Nucleus accumbens (tissue), 56 donors: ENCODE data around the gene TMEM212.

ENCODE experiments used
- DNase-seq, 56 donors: peaks; one replicate each; lab custom pipeline; 2025; lab: John Stamatoyannopoulos, UW

The TMEM212 gene

DNA sequence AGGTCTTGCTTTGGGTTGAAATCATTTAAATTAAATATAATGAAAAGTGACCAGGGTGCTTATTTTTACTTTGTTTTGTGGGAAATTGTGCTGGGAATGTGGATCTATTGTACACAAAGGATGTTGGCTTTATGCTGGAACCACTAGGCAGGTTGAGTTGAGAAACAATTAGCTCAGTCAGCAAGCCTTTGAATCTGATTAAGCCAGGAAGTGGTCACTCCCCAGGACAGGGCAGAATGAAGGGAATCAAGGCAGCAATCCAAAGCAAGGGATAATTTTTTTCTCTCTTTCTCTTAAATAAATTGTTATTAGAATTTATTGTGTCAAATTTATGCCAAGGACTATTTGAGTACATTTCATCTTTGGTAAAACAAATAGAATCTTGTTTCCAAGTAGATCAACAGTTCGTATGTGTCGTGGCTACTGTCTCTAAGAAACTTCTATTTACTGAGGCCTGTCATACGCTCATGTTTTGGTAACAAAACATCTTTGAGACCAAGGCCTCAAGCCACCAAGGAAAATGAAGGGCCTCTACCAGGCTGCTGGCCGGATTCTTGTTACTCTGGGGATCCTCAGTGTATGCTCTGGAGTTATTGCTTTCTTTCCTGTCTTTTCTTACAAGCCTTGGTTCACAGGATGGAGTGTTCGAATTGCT lies at the start of gene TMEM212:
TMEM212 (plus strand) TSS at position 486 of the 655 bp plus-strand sequence; CDS start at position 521, 35 bp downstream.
- DNase-seq: no peak

DNA sequence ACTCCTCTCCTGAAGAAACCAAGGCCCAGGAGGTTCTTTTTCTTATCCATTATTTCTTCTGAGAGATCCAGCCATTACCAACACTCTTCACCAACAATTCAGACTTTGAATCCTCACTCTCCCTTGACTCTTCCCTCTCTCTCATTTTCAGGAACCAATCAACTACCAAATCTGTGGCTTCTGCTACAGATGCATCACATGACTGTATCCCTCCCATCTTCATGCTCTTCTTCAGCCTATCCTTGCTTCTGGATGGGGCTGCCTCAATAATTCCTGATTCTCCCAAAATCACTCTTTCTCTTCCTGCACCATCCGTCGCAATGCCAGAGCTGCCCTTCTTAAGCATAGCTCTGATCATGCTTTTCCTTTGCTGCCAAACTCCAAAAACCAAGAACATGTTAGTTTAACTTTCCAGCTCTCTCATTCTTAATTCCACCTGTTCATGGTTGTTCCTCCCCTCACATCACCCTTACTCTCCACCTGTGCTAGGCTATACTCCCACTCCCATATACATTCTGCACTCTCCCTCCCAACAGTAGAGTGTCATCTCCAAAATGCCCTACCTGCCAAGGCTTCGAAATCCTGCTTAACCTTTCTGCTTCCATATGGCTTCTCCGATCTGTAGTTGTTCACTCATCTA lies 46.4 kb upstream of the TMEM212 start:
- DNase-seq: no peak

GRCh38 chr3:171797265-171797679 lies 45.9 kb upstream of the TMEM212 start:
- DNase-seq: peak in 1 of 56 donors; percentile 30

- no peak for DNase-seq
Observed at GRCh38 chr3:171797873-171798272, 45.3 kb upstream of the TMEM212 start.

DNA sequence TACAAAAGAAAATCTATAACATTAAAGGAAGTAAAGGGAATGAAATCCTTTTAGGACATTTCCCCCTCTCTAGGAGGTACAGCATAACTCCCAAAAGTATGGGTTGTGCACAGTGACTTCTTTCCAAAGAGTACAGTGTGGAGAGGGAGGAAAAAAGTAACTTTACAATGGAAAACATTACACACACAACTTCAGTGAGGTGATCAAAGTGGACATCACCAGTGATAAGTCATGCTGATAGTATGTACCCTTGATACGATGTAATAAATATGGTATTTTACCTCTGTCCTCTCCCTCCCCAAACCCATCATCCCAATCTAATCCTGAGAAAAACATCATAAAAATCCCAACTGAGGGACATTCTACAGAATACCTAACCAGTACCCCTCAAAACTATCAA lies 43.6 kb upstream of the TMEM212 start:
- no peak for DNase-seq

- DNase-seq: no peak
Observed at GRCh38 chr3:171801738-171802589, 41.2 kb upstream of the TMEM212 start.

- no peak for DNase-seq
Observed at GRCh38 chr3:171802590-171802956, 40.6 kb upstream of the TMEM212 start.

- DNase-seq: no peak
Observed at GRCh38 chr3:171803044-171803443, 40.1 kb upstream of the TMEM212 start.

DNA sequence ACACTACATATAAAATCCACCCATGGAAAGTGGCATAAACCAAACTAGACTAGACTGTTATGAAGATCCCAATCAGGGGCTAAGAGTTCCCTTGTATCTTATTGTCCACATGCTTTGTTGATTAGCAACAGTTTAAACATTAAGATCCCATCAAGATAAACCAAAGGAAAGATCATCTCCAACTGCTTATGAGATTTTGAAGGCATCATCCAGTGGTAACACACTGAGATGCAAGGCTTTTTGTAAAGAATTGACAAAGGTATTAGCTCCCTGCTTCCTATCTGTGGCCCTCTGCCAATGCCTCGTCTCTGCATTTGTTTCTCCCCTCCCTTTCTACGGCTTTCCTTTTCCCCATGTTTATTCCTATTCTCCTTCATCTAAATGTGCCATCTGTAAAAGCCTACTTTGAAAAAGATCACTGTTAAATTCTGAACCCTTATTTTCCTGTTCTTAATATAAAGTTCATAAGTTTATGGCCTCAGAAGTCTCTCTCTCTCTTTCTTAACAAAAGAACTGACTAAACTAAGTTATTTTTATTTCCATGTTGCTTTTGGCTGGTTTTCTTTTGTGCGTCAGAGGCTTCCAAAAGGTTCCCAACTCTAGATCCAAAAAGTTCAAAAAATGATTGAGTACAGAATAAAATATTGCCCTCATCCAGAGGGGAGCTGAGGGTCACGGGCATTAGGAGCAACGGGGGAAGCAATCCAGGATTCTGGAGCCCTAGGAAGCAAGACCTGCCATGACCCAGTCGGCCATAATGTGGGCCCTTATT lies 38.3 kb upstream of the TMEM212 start:
- DNase-seq: no peak

- no peak for DNase-seq
Observed at GRCh38 chr3:171805687-171806086, 37.5 kb upstream of the TMEM212 start.

GRCh38 chr3:171806200-171807128 lies 36.7 kb upstream of the TMEM212 start:
- no peak for DNase-seq

GRCh38 chr3:171807129-171807675 lies 35.9 kb upstream of the TMEM212 start:
- no peak for DNase-seq

DNA sequence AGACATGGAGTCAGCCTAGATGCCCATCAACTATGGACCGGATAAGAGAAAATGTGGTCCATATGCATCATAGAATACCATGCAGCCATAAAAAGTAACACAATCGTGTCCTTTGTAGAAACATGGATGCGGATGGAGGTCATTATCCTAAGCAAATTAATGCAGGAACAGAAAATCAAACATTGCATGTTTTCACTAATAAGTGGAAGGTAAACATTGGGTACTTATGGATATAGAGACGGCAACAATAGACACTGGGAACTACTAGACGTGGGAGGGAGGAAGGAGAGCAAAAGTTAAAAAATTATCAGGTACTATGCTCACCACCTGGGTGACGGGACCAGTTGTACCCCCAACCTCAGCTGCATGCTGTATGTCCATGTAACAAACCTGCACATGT lies 35.3 kb upstream of the TMEM212 start:
- no peak for DNase-seq

GRCh38 chr3:171809611-171809860 lies 33.6 kb upstream of the TMEM212 start:
- DNase-seq: no peak

DNA sequence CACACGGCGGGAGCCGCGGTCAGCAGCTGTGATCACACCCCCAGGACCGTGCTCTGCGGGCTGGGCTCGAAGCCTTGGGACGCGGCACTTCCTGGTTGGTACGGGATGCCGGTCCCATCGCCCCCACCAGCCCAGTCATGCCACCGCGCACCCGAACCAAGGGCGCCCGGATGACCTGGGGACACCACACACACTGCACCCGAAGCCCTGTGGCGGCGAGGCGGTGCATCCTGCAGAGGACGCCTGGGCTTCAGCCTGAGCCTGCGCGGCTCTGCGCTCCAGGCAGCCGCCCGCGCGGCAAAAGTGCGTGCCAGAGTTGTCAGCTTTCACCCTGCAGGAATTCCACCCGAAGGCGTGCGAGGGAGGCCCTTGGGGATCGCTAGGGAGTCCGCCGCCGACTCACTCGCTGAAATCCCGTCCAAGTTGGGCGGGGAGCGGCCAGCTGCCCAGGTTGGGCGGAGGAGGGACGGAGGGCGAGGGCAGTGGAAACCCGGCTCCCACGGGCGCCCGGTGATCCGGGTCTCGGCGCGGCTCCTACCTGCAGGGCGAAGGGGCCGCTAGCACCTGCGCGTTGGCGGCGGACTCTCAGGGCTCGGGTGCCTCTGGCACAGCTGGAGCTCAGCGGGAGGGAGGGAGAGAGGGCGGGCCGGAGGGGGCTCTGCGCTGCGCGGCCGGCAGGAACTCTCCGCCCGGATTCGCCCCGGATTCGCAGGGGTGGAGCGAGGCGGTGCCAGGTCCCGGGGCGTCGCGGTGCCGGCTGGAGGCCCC lies 33.1 kb upstream of the TMEM212 start, which contains the start of gene PLD1:
PLD1 (minus strand) TSS at position 623 of the 768 bp plus-strand sequence. CDS start 72,432 bp downstream, outside the sequence.
- peak in 54 of 56 donors; percentile 9 to 91 (median 72) for DNase-seq

DNA sequence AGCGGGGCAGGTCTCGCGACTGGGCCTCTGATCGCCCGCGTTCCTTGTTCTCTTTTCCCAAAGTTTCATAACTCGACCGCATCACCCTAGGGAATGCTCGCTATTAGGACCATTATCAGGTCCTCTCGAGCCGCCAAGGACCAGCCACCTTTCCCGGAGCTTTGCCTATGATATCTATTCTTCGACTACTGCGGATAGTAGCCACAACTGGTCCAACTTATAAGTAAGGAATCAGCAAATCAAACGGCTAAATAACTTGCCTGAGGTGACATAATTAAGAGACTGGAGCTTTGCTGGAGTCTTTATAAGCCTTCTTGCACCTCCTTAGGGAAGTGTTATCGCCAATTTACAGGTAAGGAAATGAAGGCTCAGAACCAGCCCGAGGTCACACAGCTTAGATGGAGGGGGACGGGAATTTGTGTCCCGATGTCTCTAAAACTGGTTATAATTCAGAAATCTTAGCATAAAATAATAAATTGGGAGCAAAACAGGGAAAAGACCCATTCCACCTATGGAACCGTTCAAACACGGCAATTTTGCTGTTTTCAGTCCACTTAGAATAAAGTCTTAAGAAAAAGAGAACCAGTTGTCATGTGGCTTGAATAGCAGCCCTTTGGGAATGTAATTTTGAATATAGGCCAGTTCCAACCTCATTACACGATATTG lies 32.4 kb upstream of the TMEM212 start:
- DNase-seq: no peak

DNA sequence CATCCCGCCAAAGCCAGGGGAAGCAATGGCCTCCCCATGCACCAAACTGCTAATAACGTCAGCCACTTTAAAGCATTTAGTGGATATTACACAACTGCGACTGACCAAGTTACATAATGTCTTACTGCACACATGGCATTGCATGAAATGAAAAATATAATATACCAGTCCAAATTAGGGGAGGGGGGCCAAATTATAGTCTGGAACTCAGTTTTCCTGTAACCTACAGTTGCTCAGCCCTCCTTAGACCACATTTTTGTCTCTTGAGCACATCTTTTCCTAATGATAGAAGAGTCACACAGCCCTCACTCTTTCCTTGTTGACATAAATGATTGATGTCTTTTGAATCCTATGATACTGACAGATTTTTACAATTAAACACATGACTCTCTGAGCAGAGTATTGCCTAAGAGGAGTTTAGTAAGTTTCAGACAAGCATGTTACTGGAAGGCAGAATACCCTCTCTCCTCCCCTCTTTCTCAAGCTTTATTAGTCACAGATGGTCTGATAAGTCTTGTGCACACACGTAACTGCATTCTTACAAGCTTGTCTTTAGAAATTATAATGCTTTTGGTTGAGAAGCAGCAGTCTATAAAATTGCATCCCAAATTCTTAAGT lies 31.7 kb upstream of the TMEM212 start:
- no peak for DNase-seq

DNA sequence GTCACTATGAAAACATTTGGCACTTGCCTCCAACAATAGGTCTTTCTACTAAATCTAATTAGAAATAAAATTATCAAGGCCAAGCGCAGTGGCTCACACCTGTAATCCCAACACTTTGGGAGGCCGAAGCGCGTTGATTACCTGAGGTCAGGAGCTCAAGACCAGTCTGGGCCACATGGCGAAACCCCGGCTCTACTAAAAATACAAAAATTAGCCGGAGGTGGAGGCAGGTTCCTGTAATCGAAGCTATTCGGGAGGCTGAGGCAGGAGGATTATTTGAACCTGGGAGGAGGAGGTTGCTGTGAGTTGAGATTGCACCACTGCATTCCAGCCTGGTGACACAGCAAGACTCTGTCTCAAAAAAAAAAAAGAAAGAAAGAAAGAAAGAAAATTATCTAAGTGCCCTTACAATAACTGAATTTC lies 31.2 kb upstream of the TMEM212 start:
- no peak for DNase-seq
